C4-2B (cell line): ENCODE results near the gene LDB3.

Source experiments
- H3K27ac ChIP-seq: fragments of 450-650 bp; 2 replicates; pipeline ENCODE4 v1.5.1; 2017
- CTCF ChIP-seq: fragments of 450-650 bp; conservative IDR thresholded peaks from 2 replicates; pipeline ENCODE4 v1.5.1; 2017; ENCODE audit warnings: mild to moderate bottlenecking
- ZFX ChIP-seq: fragments of 450-650 bp; IDR thresholded peaks from 2 replicates; pipeline ENCODE4 v1.6.1; 2017

Gene LDB3

DNA sequence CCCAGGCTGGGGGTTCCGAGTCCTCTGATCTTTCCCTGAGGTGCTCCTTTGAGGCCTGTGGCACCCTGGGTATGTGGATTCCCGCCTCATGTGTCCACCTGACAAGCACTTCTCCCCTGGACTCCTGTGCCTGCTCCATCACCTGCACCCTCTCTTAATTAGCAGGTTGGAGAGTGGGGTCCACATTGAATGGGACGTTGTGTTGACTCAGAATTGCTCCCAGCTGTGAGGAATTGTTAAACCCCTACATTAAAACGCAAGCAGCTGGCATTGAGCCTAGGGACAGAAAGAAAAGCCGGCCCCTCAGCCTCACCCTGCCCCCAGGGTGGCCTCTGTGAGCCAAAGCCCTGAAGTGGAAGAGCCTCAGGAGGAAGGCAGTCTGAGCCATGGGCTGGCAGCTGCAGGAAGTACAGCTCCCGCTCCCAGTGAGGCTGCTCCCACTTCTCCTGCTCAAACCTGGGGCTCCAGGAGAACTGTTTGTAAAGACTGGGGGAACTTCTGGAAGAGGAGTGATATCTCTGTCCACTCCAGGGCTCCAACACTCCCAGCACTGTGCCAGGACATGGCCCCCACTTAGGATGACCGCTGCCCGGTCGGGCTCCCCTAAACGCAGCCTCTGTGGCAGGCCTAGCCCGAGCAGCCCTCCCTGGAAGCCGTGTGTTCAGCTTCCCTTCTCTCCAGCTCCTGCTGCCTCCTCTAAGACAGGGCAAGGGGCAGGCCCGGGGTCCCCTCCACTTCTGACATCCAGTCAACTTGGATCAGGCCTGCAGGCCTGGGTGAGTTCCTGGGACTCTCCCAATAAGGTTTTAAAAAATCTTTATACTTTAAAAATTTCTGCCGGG is 15.7 kb upstream of the LDB3 start:
- TF ChIP-seq CTCF (no peak), ZFX (no peak)
- no peak overlapping the region for H3K27ac ChIP-seq

DNA sequence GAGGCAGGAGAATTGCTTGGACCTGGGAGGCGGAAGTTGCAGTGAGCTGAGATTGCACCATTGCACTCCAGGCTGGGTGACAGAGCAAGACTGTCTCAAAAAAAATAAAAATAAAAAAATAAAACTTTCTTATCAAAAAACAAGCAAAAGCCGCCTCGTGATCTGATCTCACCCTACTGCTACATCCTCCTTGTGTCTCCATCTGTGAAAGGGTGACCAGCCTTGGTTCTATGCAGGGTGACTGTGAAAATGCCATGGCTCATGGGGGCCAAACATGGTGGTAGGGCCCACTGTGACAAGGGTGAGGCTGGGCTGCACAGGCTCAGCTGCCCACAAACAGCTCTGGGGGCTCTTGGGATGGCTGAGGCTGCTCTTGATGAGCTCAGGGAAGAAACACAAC is 14.9 kb upstream of the LDB3 start:
- H3K27ac ChIP-seq: no peak overlapping the region
- no peak for TF ChIP-seq ZFX
- TF ChIP-seq CTCF: no peak

DNA sequence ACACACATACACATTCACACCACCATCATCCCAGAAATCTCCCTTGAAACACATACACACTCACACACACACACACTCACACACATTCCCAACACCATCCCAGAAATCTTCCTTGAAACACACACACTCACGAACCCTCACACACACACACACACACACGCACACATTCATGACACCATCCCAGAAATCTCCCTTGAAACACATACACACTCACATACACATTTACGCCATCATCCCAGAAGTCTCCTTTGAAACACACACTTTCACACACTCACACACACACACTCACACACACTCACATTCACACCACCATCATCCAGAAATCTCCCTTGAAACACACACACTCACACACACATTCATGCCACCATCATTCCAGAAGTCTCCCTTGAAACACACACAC is 14.3 kb upstream of the LDB3 start:
- TF ChIP-seq ZFX: no peak
- no peak for TF ChIP-seq CTCF
- H3K27ac ChIP-seq: no peak overlapping the region

GRCh38 chr10:86654411-86655172 is 13.7 kb upstream of the LDB3 start, which contains the start of gene OPN4:
OPN4 (plus strand) TSS chr10:86654547; CDS start chr10:86654784, 237 bp downstream.
- no peak within 1 kb of the TSS for H3K27ac ChIP-seq
- TF ChIP-seq ZFX (no peak), CTCF (no peak)

DNA sequence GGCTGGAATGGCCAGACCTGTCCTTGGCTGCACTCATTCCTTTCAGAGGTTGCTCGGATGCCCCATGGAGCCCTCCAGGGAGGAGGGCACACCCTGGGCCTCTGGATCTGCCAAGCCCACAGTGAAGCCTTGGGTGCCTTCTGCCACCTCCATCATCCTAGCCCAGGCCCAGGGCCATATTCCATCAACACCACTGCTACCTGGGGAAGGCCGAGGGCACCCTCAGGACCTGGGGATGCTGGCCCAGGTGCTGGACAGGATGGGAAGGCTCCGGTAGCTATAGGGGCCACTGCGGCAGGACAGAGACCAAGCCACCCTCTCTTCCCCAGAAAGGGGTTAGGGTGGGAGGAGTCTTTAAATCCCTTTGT is 13.2 kb upstream of the LDB3 start:
- TF ChIP-seq CTCF (no peak), ZFX (no peak)
- no peak overlapping the region for H3K27ac ChIP-seq

- TF ChIP-seq ZFX: no peak
- TF ChIP-seq CTCF: no peak
- no peak overlapping the region for H3K27ac ChIP-seq
Observed at GRCh38 chr10:86655596-86655995, 12.7 kb upstream of the LDB3 start.

DNA sequence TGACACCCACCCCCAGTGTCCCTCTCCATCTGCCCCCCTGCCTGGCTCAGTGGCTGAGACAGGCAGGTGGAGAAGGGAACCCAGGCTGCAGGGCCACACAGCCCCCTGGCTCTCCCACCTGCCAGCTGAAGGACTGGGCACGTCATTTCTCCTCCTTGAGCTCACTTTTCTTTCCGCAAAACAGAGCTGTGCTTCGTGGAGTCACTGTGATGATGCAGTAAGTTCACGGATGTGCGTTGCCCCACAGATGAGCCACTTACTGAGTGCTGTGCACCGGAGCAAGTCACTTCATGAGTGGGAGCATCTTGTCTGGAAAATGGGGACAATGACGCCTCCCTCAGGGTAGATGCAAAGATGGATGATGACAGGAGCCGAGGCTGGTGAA is 11.3 kb upstream of the LDB3 start:
- no peak overlapping the region for H3K27ac ChIP-seq
- TF ChIP-seq ZFX (no peak), CTCF (no peak)
